GM18867 (cell line): Measurements from ENCODE around the gene IL4R.

Source experiments
- ATAC-seq: cut with Tn5 transposase; IDR thresholded peaks from one replicate; pipeline ENCODE4 v1.9.1; 2021; ENCODE audit warnings: mild to moderate bottlenecking, moderate library complexity; ENCODE audit not compliant: unreplicated experiment

The IL4R gene

GRCh38 chr16:27314161-27314723 is 468 bp downstream of the IL4R start:
- peak; percentile 20 for ATAC-seq

- ATAC-seq: no peak
These were observed 1.2 kb downstream of the IL4R start for GRCh38 chr16:27314986-27315332.

- no peak for ATAC-seq
These were observed 1.7 kb downstream of the IL4R start for GRCh38 chr16:27315333-27316037.

GRCh38 chr16:27316038-27316680 is 2.4 kb downstream of the IL4R start:
- ATAC-seq: no peak

- no peak for ATAC-seq
These were observed 3.5 kb downstream of the IL4R start for GRCh38 chr16:27317320-27317719.

GRCh38 chr16:27317738-27318391 is 4.1 kb downstream of the IL4R start:
- ATAC-seq: no peak

- ATAC-seq: peak; percentile 43
These were observed 4.8 kb downstream of the IL4R start for GRCh38 chr16:27318392-27319256.

- ATAC-seq: no peak
These were observed 5.6 kb downstream of the IL4R start for GRCh38 chr16:27319257-27319965.

GRCh38 chr16:27320261-27321012 is 6.7 kb downstream of the IL4R start:
- ATAC-seq: no peak

GRCh38 chr16:27321013-27321915 is 7.5 kb downstream of the IL4R start:
- ATAC-seq: no peak

GRCh38 chr16:27322858-27323780 is 9.3 kb downstream of the IL4R start:
- ATAC-seq: no peak

GRCh38 chr16:27323781-27324561 is 10.2 kb downstream of the IL4R start:
- ATAC-seq: no peak

- no peak for ATAC-seq
These were observed 11.1 kb downstream of the IL4R start for GRCh38 chr16:27324851-27325301.

GRCh38 chr16:27325736-27326135 is 12.0 kb downstream of the IL4R start:
- no peak for ATAC-seq

- ATAC-seq: no peak
These were observed 12.5 kb downstream of the IL4R start for GRCh38 chr16:27326251-27326650.

- no peak for ATAC-seq
These were observed 13.2 kb downstream of the IL4R start for GRCh38 chr16:27326738-27327585.
